Smooth muscle cell (in vitro differentiated cells): Measurements from ENCODE around the gene DAAM2. TPM values are rescaled to one million over a fixed set of nuclear protein-coding genes. Genes with fewer than 3 reads are reported as not detected.

Source experiments
- DNase-seq: peaks from one replicate; lab custom pipeline; 2025; ENCODE audit not compliant: unreplicated experiment; lab: John Stamatoyannopoulos, UW
- H2AFZ ChIP-seq: fragments of 200-600 bp; sonication (generic); 2 replicates; pipeline ENCODE4 v1.6.0; 2016; ENCODE audit warnings: antibody characterized with exemption, low read depth, mild to moderate bottlenecking
- H3F3A ChIP-seq: fragments of 200-600 bp; sonication (generic); 2 replicates; pipeline ENCODE4 v1.6.0; 2017; ENCODE audit warnings: antibody characterized with exemption, low read depth
- H3K27ac ChIP-seq: fragments of 200-600 bp; sonication (generic); 2 replicates; pipeline ENCODE4 v1.5.1; 2016; ENCODE audit warnings: low read depth, mild to moderate bottlenecking
- H3K27me3 ChIP-seq: fragments of 200-600 bp; sonication (generic); 2 replicates; pipeline ENCODE4 v1.6.1; 2016; ENCODE audit warnings: low read depth, mild to moderate bottlenecking
- H3K36me3 ChIP-seq: fragments of 200-600 bp; sonication (generic); 2 replicates; pipeline ENCODE4 v1.5.1; 2016; ENCODE audit warnings: low read depth
- H3K4me1 ChIP-seq: fragments of 200-600 bp; sonication (generic); 2 replicates; pipeline ENCODE4 v1.5.1; 2016; ENCODE audit warnings: low read depth
- H3K4me2 ChIP-seq: fragments of 200-600 bp; sonication (generic); 2 replicates; pipeline ENCODE4 v1.6.0; 2016; ENCODE audit warnings: mild to moderate bottlenecking
- H3K4me3 ChIP-seq: fragments of 200-600 bp; sonication (generic); 2 replicates; pipeline ENCODE4 v1.5.1; 2016; ENCODE audit warnings: mild to moderate bottlenecking
- H3K79me2 ChIP-seq: fragments of 200-600 bp; sonication (generic); 2 replicates; pipeline ENCODE4 v1.6.0; 2016; ENCODE audit warnings: low read depth, mild to moderate bottlenecking
- H3K9ac ChIP-seq: fragments of 200-600 bp; sonication (generic); 2 replicates; pipeline ENCODE4 v1.6.0; 2016; ENCODE audit warnings: low read depth
- H3K9me3 ChIP-seq: fragments of 200-600 bp; sonication (generic); replicated peaks from 2 replicates; pipeline ENCODE4 v1.5.1; 2016; ENCODE audit warnings: low read depth
- H4K20me1 ChIP-seq: fragments of 200-600 bp; sonication (generic); 2 replicates; pipeline ENCODE4 v1.6.0; 2016; ENCODE audit warnings: low read depth
- WGBS: methylation state at CpG from one replicate; pipeline ENCODE4 v1.1.7; 2016; ENCODE audit warnings: low lambda C conversion rate; 5-methylcytosine and 5-hydroxymethylcytosine counted together
- polyA plus RNA-seq: library from polyadenylated mRNA; unstranded; fragments of >200 nt; fragmentation: Nextera tagmentation; extraction: Ambion mirVana; gene quantifications from 2 replicates; pipeline ENCODE4 v1.2.1, GENCODE V29; 2016
- total RNA-seq: library from RNA; depleted of rRNA; stranded (reverse); fragments of >200 nt; gene quantifications from 2 replicates; pipeline ENCODE4 v1.2.3, GENCODE V29; 2014
- TF ChIP-seq, protein P1 (sequence below): fragments of 200-600 bp; sonication (generic); IDR thresholded peaks from 2 replicates; pipeline ENCODE4 v1.5.1; 2017; ENCODE audit warnings: borderline replicate concordance, mild to moderate bottlenecking, antibody characterized with exemption; ENCODE audit not compliant: insufficient read depth, poor library complexity, severe bottlenecking

Gene DAAM2
- total and polyA plus RNA-seq, 2 experiments from 2014 or later = 26.5 to 29.8 TPM

DNA sequence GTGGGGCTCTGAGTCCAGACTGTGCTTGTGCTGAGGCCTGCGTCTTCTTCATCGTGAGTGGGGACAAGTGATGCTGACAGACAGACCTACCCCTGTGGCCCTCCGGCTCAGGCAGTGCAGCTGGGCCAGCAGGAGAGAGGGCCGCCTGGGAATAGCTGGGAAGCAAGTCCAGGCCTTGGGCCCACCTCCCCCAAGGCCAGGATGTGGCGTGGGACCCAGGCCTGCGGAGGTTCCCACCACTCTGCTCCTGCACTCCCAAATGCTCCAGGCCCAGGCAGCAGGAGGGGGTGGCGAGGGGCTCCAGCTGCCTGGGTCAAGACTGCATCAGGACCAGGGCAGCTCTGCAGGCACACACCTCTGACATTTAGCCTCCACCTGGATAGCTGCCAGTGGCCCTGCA lies 38.3 kb downstream of the DAAM2 start:
- Histone ChIP-seq H3K27me3 (no peaks in the 10 kb centered on the region), H3F3A (no peaks in the 10 kb centered on the region), H3K4me2 (no peak overlapping the region), H3K79me2 (no peaks in the 10 kb centered on the region), H3K4me1 (peaks cover under 1% of the 10 kb centered on the region), H3K9me3 (no peaks in the 10 kb centered on the region), H4K20me1 (peaks cover 89% of the 10 kb centered on the region), H3K9ac (no peak overlapping the region), H3K27ac (no peak overlapping the region), H3K36me3 (no peaks in the 10 kb centered on the region), H3K4me3 (no peak overlapping the region), H2AFZ (no peak overlapping the region)
- no peak for DNase-seq
- WGBS = 94% methylated on average over 7 of the region's 7 CpGs
- TF ChIP-seq, protein P1, sequence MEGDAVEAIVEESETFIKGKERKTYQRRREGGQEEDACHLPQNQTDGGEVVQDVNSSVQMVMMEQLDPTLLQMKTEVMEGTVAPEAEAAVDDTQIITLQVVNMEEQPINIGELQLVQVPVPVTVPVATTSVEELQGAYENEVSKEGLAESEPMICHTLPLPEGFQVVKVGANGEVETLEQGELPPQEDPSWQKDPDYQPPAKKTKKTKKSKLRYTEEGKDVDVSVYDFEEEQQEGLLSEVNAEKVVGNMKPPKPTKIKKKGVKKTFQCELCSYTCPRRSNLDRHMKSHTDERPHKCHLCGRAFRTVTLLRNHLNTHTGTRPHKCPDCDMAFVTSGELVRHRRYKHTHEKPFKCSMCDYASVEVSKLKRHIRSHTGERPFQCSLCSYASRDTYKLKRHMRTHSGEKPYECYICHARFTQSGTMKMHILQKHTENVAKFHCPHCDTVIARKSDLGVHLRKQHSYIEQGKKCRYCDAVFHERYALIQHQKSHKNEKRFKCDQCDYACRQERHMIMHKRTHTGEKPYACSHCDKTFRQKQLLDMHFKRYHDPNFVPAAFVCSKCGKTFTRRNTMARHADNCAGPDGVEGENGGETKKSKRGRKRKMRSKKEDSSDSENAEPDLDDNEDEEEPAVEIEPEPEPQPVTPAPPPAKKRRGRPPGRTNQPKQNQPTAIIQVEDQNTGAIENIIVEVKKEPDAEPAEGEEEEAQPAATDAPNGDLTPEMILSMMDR = no peak

DNA sequence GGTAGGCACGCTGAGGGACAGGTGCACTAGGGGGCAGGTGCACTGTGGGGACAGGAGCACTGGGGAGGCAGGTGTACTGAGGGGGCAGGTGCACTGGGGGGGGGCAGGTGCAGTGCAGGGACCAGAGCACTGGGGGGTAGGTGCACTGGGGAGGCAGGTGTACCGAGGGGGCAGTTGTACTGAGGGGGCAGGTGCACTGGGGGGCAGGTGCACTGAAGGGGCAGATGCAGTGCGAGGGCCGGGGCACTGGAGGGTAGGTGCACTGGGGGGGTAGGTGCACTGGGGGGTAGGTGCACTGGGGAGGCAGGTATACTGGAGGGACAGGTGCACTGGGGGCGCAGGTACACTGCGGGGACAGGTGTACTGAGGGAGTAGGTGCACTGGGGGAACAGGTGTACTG lies 39.5 kb downstream of the DAAM2 start:
- Histone ChIP-seq H3K27me3 (no peaks in the 10 kb centered on the region), H3K4me3 (no peak overlapping the region), H3K27ac (no peak overlapping the region), H3K4me2 (no peak overlapping the region), H3K4me1 (peaks cover 7% of the 10 kb centered on the region), H3F3A (no peaks in the 10 kb centered on the region), H3K36me3 (no peaks in the 10 kb centered on the region), H3K9me3 (no peaks in the 10 kb centered on the region), H3K9ac (no peak overlapping the region), H4K20me1 (peaks cover 86% of the 10 kb centered on the region), H2AFZ (no peak overlapping the region), H3K79me2 (no peaks in the 10 kb centered on the region)
- no peak for DNase-seq
- WGBS = 93% methylated on average over 4 of the region's 6 CpGs
- TF ChIP-seq, protein P1 = no peak

DNA sequence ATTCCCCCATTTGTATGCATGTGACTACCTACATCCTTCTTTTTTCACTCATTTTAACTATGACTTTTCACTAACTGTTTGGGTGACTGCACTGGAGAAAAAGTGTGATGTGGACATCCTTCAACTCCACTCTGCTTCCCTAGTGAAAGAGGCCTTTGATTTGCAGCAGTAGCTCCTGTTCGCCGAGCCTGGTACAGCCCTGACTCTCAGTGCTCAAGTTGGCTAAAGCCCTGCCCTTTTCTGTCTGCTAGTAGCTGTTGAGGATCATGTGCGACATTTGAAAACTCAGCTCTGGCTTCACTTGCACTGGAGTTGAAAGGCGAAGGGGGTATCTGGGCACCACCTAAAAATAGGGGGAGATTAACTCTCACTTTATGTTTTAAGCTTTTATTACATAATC lies 42.1 kb downstream of the DAAM2 start:
- no peak overlapping the region for H3K4me3 ChIP-seq
- no peaks in the 10 kb centered on the region for H3F3A ChIP-seq
- H3K36me3 ChIP-seq = no peaks in the 10 kb centered on the region
- H3K9ac ChIP-seq = no peak overlapping the region
- H3K4me1 ChIP-seq = peaks cover 7% of the 10 kb centered on the region
- no peaks in the 10 kb centered on the region for H3K27me3 ChIP-seq
- TF ChIP-seq, protein P1 = no peak
- H3K4me2 ChIP-seq = no peak overlapping the region
- H4K20me1 ChIP-seq = peaks cover 82% of the 10 kb centered on the region
- no peak for DNase-seq
- H2AFZ ChIP-seq = no peak overlapping the region
- no peaks in the 10 kb centered on the region for H3K9me3 ChIP-seq
- no peak overlapping the region for H3K27ac ChIP-seq
- WGBS = 84% methylated on average over 4 of the region's 4 CpGs
- peaks cover 7% of the 10 kb centered on the region for H3K79me2 ChIP-seq

DNA sequence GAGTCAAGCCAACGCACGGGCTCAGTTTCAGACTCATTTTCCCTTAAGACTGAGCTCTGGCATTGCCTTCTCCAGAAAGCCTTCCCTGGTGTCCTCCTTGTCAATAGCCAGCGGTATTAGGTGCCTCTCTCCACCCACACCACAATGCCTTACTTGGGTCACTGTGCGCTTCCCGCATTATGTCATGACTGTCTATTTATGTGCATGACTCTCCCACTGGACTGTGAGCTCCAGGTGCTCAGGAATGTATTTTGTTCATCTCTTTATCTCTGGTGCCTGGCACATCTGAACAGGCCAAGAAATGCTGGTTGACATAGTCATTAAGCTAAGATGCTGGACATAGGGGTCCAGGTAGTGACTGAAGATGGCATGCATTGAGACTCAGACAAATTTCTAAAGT lies 42.7 kb downstream of the DAAM2 start:
- no peak overlapping the region for H3K4me3 ChIP-seq
- H3K36me3 ChIP-seq = no peaks in the 10 kb centered on the region
- no peaks in the 10 kb centered on the region for H3K27me3 ChIP-seq
- no peak overlapping the region for H2AFZ ChIP-seq
- DNase-seq = no peak
- peaks cover 81% of the 10 kb centered on the region for H4K20me1 ChIP-seq
- no peak overlapping the region for H3K27ac ChIP-seq
- no peak overlapping the region for H3K9ac ChIP-seq
- peak overlapping the region; percentile 69 for H3K4me2 ChIP-seq
- H3K9me3 ChIP-seq = no peaks in the 10 kb centered on the region
- TF ChIP-seq, protein P1 = no peak
- H3K79me2 ChIP-seq = peaks cover 7% of the 10 kb centered on the region
- peaks cover 7% of the 10 kb centered on the region for H3K4me1 ChIP-seq
- H3F3A ChIP-seq = no peaks in the 10 kb centered on the region
- 92% methylated on average over 5 of the region's 5 CpGs for WGBS
